ENCODE results near the gene PLEKHA5. TPM values are rescaled to one million over a fixed set of nuclear protein-coding genes. Genes with fewer than 3 reads are reported as not detected.
A peak's percentile ranks its signal among the peaks of the same experiment; 100 is the strongest.
"Not testable (repeated sequence)": the region's sequence is repeated elsewhere in the genome, so short reads cannot be mapped to it uniquely, and the experiment has no call there.

PLEKHA5 gene
- polyA plus RNA-seq (ENCODE audit: low read depth in 6 of 6): not detected

GRCh38 chr12:19129486-19130223, at the start of gene PLEKHA5:
Gene PLEKHA5 (plus strand): TSS chr12:19129733. CDS start chr12:19129800, 67 bp downstream.
- DNase-seq: peak; percentile 4
- peak; percentile 49 to 65 for ATAC-seq (ENCODE audit: low read depth in 2 of 2)
- peaks cover 31 to 35% (median 32%) of the 10 kb centered on the region in 3 donors for H3K27me3 Mint-ChIP-seq
- peak within 1 kb of the TSS; percentile 69 to 89 (median 87) for H3K4me3 Mint-ChIP-seq
- peaks cover 11 to 13% (median 12%) of the 10 kb centered on the region in 3 donors for H3K4me1 Mint-ChIP-seq
- peaks cover 11 to 45% (median 20%) of the 10 kb centered on the region in 7 donors for H3K9me3 Mint-ChIP-seq
- H3K36me3 Mint-ChIP-seq: peaks cover 4 to 18% of the 10 kb centered on the region in 2 donors
- H3K27ac Mint-ChIP-seq: peak within 1 kb of the TSS in 2 of 6 donors; percentile 34 to 74

- Mint-ChIP-seq H3K27ac (no peak overlapping the region), H3K4me3 (no peak overlapping the region), H3K4me1 (no peaks in the 10 kb centered on the region), H3K9me3 (peaks cover 5 to 14% (median 6%) of the 10 kb centered on the region in 7 donors), H3K36me3 (no peaks in the 10 kb centered on the region), H3K27me3 (no peaks in the 10 kb centered on the region)
- ATAC-seq (ENCODE audit: low read depth in 2 of 2) (no peak), DNase-seq (no peak)
Observed at GRCh38 chr12:19080918-19081317, 48.6 kb upstream of the PLEKHA5 start.

GRCh38 chr12:19082365-19082911, 47.1 kb upstream of the PLEKHA5 start:
- DNase-seq (no peak), ATAC-seq (ENCODE audit: low read depth in 2 of 2) (no peak)
- no peak overlapping the region for H3K4me3 Mint-ChIP-seq
- no peaks in the 10 kb centered on the region for H3K27me3 Mint-ChIP-seq
- H3K4me1 Mint-ChIP-seq: no peaks in the 10 kb centered on the region
- peaks cover 5 to 14% (median 6%) of the 10 kb centered on the region in 7 donors for H3K9me3 Mint-ChIP-seq
- H3K27ac Mint-ChIP-seq: no peak overlapping the region
- H3K36me3 Mint-ChIP-seq: no peaks in the 10 kb centered on the region

GRCh38 chr12:19084547-19084946, 45.0 kb upstream of the PLEKHA5 start:
- no peaks in the 10 kb centered on the region for H3K4me1 Mint-ChIP-seq
- no peak overlapping the region for H3K27ac Mint-ChIP-seq
- no peaks in the 10 kb centered on the region for H3K36me3 Mint-ChIP-seq
- no peak for DNase-seq
- peaks cover 5 to 14% (median 6%) of the 10 kb centered on the region in 7 donors for H3K9me3 Mint-ChIP-seq
- no peak overlapping the region for H3K4me3 Mint-ChIP-seq
- ATAC-seq (ENCODE audit: low read depth in 2 of 2): no peak
- H3K27me3 Mint-ChIP-seq: no peaks in the 10 kb centered on the region

- Mint-ChIP-seq H3K4me3 (no peak overlapping the region), H3K27ac (no peak overlapping the region), H3K36me3 (no peaks in the 10 kb centered on the region), H3K9me3 (peaks cover 5 to 14% (median 6%) of the 10 kb centered on the region in 7 donors), H3K27me3 (no peaks in the 10 kb centered on the region), H3K4me1 (no peaks in the 10 kb centered on the region)
- DNase-seq: no peak
- no peak for ATAC-seq (ENCODE audit: low read depth in 2 of 2)
Observed at GRCh38 chr12:19085090-19085489, 44.4 kb upstream of the PLEKHA5 start.

GRCh38 chr12:19088606-19089005, 40.9 kb upstream of the PLEKHA5 start:
- ATAC-seq (ENCODE audit: low read depth in 2 of 2) (no peak), DNase-seq (no peak)
- Mint-ChIP-seq H3K27ac (peak overlapping the region in 1 of 6 donors; percentile 28), H3K36me3 (no peaks in the 10 kb centered on the region), H3K4me1 (no peaks in the 10 kb centered on the region), H3K9me3 (peaks cover 0 to 5% (median 2%) of the 10 kb centered on the region in 7 donors), H3K4me3 (no peak overlapping the region), H3K27me3 (no peaks in the 10 kb centered on the region)

- not testable (repeated sequence) for H3K27me3 Mint-ChIP-seq, H3K36me3 Mint-ChIP-seq
Observed at GRCh38 chr12:19092482-19092881, 37.1 kb upstream of the PLEKHA5 start.

GRCh38 chr12:19093218-19093617, 36.3 kb upstream of the PLEKHA5 start:
- Mint-ChIP-seq H3K27me3 (no peaks in the 10 kb centered on the region), H3K4me3 (no peak overlapping the region), H3K27ac (no peak overlapping the region), H3K9me3 (peaks cover 0 to 3% (median 0%) of the 10 kb centered on the region in 7 donors), H3K4me1 (no peaks in the 10 kb centered on the region), H3K36me3 (no peaks in the 10 kb centered on the region)
- ATAC-seq (ENCODE audit: low read depth in 2 of 2): no peak
- no peak for DNase-seq

More at GRCh38 chr12:19092482-19092881, 37.1 kb upstream of the PLEKHA5 start:
- H3K27ac Mint-ChIP-seq; ATAC-seq (ENCODE audit: low read depth in 2 of 2); DNase-seq; H3K4me3 Mint-ChIP-seq; H3K4me1 Mint-ChIP-seq; H3K9me3 Mint-ChIP-seq: not testable (repeated sequence)

- DNase-seq (no peak), ATAC-seq (ENCODE audit: low read depth in 2 of 2) (no peak)
- H3K4me3 Mint-ChIP-seq: no peak overlapping the region
- no peaks in the 10 kb centered on the region for H3K4me1 Mint-ChIP-seq
- peaks cover 0 to 3% (median 0%) of the 10 kb centered on the region in 7 donors for H3K9me3 Mint-ChIP-seq
- no peak overlapping the region for H3K27ac Mint-ChIP-seq
- H3K36me3 Mint-ChIP-seq: no peaks in the 10 kb centered on the region
- H3K27me3 Mint-ChIP-seq: no peaks in the 10 kb centered on the region
Observed at GRCh38 chr12:19095331-19095730, 34.2 kb upstream of the PLEKHA5 start.

- DNase-seq: no peak
- H3K36me3 Mint-ChIP-seq: no peaks in the 10 kb centered on the region
- no peak overlapping the region for H3K27ac Mint-ChIP-seq
- H3K4me3 Mint-ChIP-seq: no peak overlapping the region
- H3K27me3 Mint-ChIP-seq: no peaks in the 10 kb centered on the region
- no peaks in the 10 kb centered on the region for H3K4me1 Mint-ChIP-seq
- no peak for ATAC-seq (ENCODE audit: low read depth in 2 of 2)
- peaks cover 0 to 3% (median 0%) of the 10 kb centered on the region in 7 donors for H3K9me3 Mint-ChIP-seq
Observed at GRCh38 chr12:19095756-19096480, 33.6 kb upstream of the PLEKHA5 start.

- H3K4me1 Mint-ChIP-seq: no peaks in the 10 kb centered on the region
- ATAC-seq (ENCODE audit: low read depth in 2 of 2) (no peak), DNase-seq (no peak)
- H3K4me3 Mint-ChIP-seq: no peak overlapping the region
- no peak overlapping the region for H3K27ac Mint-ChIP-seq
- H3K27me3 Mint-ChIP-seq: peaks cover 0 to 5% (median 3%) of the 10 kb centered on the region in 3 donors
- peaks cover 0 to 5% (median 0%) of the 10 kb centered on the region in 7 donors for H3K9me3 Mint-ChIP-seq
- no peaks in the 10 kb centered on the region for H3K36me3 Mint-ChIP-seq
Observed at GRCh38 chr12:19105463-19105862, 24.1 kb upstream of the PLEKHA5 start.

- Mint-ChIP-seq H3K36me3 (no peaks in the 10 kb centered on the region), H3K4me1 (no peaks in the 10 kb centered on the region), H3K27me3 (peaks cover 0 to 7% (median 3%) of the 10 kb centered on the region in 3 donors), H3K4me3 (peak overlapping the region in 1 of 8 donors; percentile 22), H3K27ac (no peak overlapping the region), H3K9me3 (peaks cover 0 to 5% (median 0%) of the 10 kb centered on the region in 7 donors)
- ATAC-seq (ENCODE audit: low read depth in 2 of 2): no peak
- no peak for DNase-seq
Observed at GRCh38 chr12:19107750-19108149, 21.8 kb upstream of the PLEKHA5 start.

- H3K4me1 Mint-ChIP-seq: no peaks in the 10 kb centered on the region
- ATAC-seq (ENCODE audit: low read depth in 2 of 2): no peak
- no peak for DNase-seq
- H3K9me3 Mint-ChIP-seq: peaks cover 0 to 5% (median 0%) of the 10 kb centered on the region in 7 donors
- H3K36me3 Mint-ChIP-seq: no peaks in the 10 kb centered on the region
- no peak overlapping the region for H3K27ac Mint-ChIP-seq
- H3K4me3 Mint-ChIP-seq: no peak overlapping the region
- peaks cover 0 to 7% (median 3%) of the 10 kb centered on the region in 3 donors for H3K27me3 Mint-ChIP-seq
Observed at GRCh38 chr12:19110221-19110940, 19.2 kb upstream of the PLEKHA5 start.

All from naive B cell (primary cell).